Suprapubic skin (tissue), 4 donors: ENCODE results near the gene ANTXR2. TPM values are rescaled to one million over a fixed set of nuclear protein-coding genes. Genes with fewer than 3 reads are reported as not detected.

Source experiments
- DNase-seq, 2 donors: peaks; one replicate each; pipeline ENCODE4 v3.0.0-alpha.2; 2019; ENCODE audit warnings: low spot score in 2 of 2
- H3K27ac ChIP-seq: fragments of 200-600 bp; sonication (generic); one replicate; pipeline ENCODE4 v1.5.1; 2019
- H3K27me3 ChIP-seq: fragments of 200-600 bp; sonication (generic); one replicate; pipeline ENCODE4 v1.5.1; 2019
- H3K36me3 ChIP-seq: fragments of 200-600 bp; sonication (generic); one replicate; pipeline ENCODE4 v1.5.1; 2019
- H3K4me1 ChIP-seq: fragments of 200-600 bp; sonication (generic); one replicate; pipeline ENCODE4 v1.5.1; 2019
- H3K4me3 ChIP-seq: fragments of 200-600 bp; sonication (generic); one replicate; pipeline ENCODE4 v1.5.1; 2019; ENCODE audit warnings: mild to moderate bottlenecking
- H3K9me3 ChIP-seq: fragments of 200-600 bp; sonication (generic); one replicate; pipeline ENCODE4 v1.5.1; 2019
- CTCF ChIP-seq, 2 donors: fragments of 200-600 bp in 1 of 2; fragments of 450-650 bp in 1 of 2; sonication (generic) in 1 of 2; IDR thresholded peaks; one replicate each; pipeline ENCODE4 v1.5.1; 2016 to 2019; ENCODE audit warnings: antibody characterized with exemption in 2 of 2, mild to moderate bottlenecking in 1 of 2, moderate library complexity in 1 of 2
- EP300 ChIP-seq: sonication (generic); formaldehyde crosslinking; IDR thresholded peaks from one replicate; pipeline ENCODE4 v1.6.1; 2017; ENCODE audit warnings: antibody characterized with exemption
- POLR2A ChIP-seq, 2 donors: fragments of 450-650 bp; IDR thresholded peaks; one replicate each; pipeline ENCODE4 v1.6.1; 2017; ENCODE audit warnings: antibody characterized with exemption in 2 of 2, mild to moderate bottlenecking in 2 of 2, moderate library complexity in 2 of 2
- POLR2AphosphoS5 ChIP-seq, 3 donors: sonication (generic); formaldehyde crosslinking; IDR thresholded peaks; one replicate each; pipeline ENCODE4 v1.6.1; 2017; ENCODE audit warnings: antibody characterized with exemption in 3 of 3
- WGBS: methylation state at CpG from one replicate; pipeline ENCODE4 v1.1.5; 2018; 5-methylcytosine and 5-hydroxymethylcytosine counted together
- total RNA-seq, 4 donors: library from RNA; depleted of rRNA; stranded (reverse); fragments of >200 nt; gene quantifications; one replicate each; pipeline ENCODE4 v1.1.0, GENCODE V29; 2016

Gene ANTXR2
- total RNA-seq, 4 donors from 2014 or later, result 9.8 to 22.2 (median 12.8) TPM

GRCh38 chr4:80113615-80114014 is 40.6 kb upstream of the ANTXR2 start:
- H3K27me3 ChIP-seq, result no peaks in the 10 kb centered on the region
- 89% methylated on average over 3 of the region's 3 CpGs for WGBS
- TF ChIP-seq POLR2A (IDR thresholded peaks at IDR 0.05) (no peak), EP300 (no peak), CTCF (IDR thresholded peaks at IDR 0.05) (no peak), POLR2AphosphoS5 (IDR thresholded peaks at IDR 0.05) (no peak)
- DNase-seq, result no peak
- H3K9me3 ChIP-seq, result peaks cover 6% of the 10 kb centered on the region
- H3K27ac ChIP-seq, result no peak overlapping the region
- H3K36me3 ChIP-seq, result no peaks in the 10 kb centered on the region
- H3K4me3 ChIP-seq, result no peak overlapping the region
- no peaks in the 10 kb centered on the region for H3K4me1 ChIP-seq

GRCh38 chr4:80112236-80112635 is 39.2 kb upstream of the ANTXR2 start:
- H3K27me3 ChIP-seq, result no peaks in the 10 kb centered on the region
- H3K4me3 ChIP-seq, result no peak overlapping the region
- no peaks in the 10 kb centered on the region for H3K36me3 ChIP-seq
- no peaks in the 10 kb centered on the region for H3K9me3 ChIP-seq
- H3K4me1 ChIP-seq, result no peaks in the 10 kb centered on the region
- DNase-seq, result peak; percentile 67 to 81
- TF ChIP-seq CTCF (IDR thresholded peaks at IDR 0.05) (no peak), EP300 (no peak), POLR2AphosphoS5 (IDR thresholded peaks at IDR 0.05) (no peak)
- H3K27ac ChIP-seq, result no peak overlapping the region
- WGBS, result 35% methylated on average over 3 of the region's 3 CpGs

GRCh38 chr4:80111276-80111675 is 38.2 kb upstream of the ANTXR2 start:
- no peak overlapping the region for H3K27ac ChIP-seq
- no peaks in the 10 kb centered on the region for H3K36me3 ChIP-seq
- no peak for TF ChIP-seq CTCF (IDR thresholded peaks at IDR 0.05)
- no peak for TF ChIP-seq POLR2A (IDR thresholded peaks at IDR 0.05)
- no peak for TF ChIP-seq EP300
- TF ChIP-seq POLR2AphosphoS5 (IDR thresholded peaks at IDR 0.05), result no peak
- no peaks in the 10 kb centered on the region for H3K9me3 ChIP-seq
- H3K27me3 ChIP-seq, result no peaks in the 10 kb centered on the region
- no peak overlapping the region for H3K4me3 ChIP-seq
- no peaks in the 10 kb centered on the region for H3K4me1 ChIP-seq
- DNase-seq, result no peak

GRCh38 chr4:80107374-80107773 is 34.3 kb upstream of the ANTXR2 start:
- no peak overlapping the region for H3K4me3 ChIP-seq
- TF ChIP-seq EP300 (no peak), POLR2A (IDR thresholded peaks at IDR 0.05) (no peak), CTCF (IDR thresholded peaks at IDR 0.05) (no peak), POLR2AphosphoS5 (IDR thresholded peaks at IDR 0.05) (no peak)
- H3K27me3 ChIP-seq, result no peaks in the 10 kb centered on the region
- no peaks in the 10 kb centered on the region for H3K9me3 ChIP-seq
- no peak overlapping the region for H3K27ac ChIP-seq
- no peaks in the 10 kb centered on the region for H3K4me1 ChIP-seq
- H3K36me3 ChIP-seq, result no peaks in the 10 kb centered on the region
- no peak for DNase-seq
- 94% methylated on average over 1 of the region's 1 CpG for WGBS

- peaks cover 4% of the 10 kb centered on the region for H3K4me1 ChIP-seq
- no peaks in the 10 kb centered on the region for H3K9me3 ChIP-seq
- DNase-seq, result no peak
- no peaks in the 10 kb centered on the region for H3K27me3 ChIP-seq
- WGBS, result 88% methylated on average over 1 of the region's 1 CpG
- H3K27ac ChIP-seq, result no peak overlapping the region
- H3K36me3 ChIP-seq, result no peaks in the 10 kb centered on the region
- no peak overlapping the region for H3K4me3 ChIP-seq
- no peak for TF ChIP-seq POLR2AphosphoS5 (IDR thresholded peaks at IDR 0.05)
- no peak for TF ChIP-seq CTCF (IDR thresholded peaks at IDR 0.05)
- TF ChIP-seq POLR2A (IDR thresholded peaks at IDR 0.05), result no peak
- TF ChIP-seq EP300, result no peak
Measured at GRCh38 chr4:80104927-80105326, 31.9 kb upstream of the ANTXR2 start.
